HG03469 (cell line): ENCODE results near the gene CASP5.
"Not testable (repeated sequence)": the region's sequence is repeated elsewhere in the genome, so short reads cannot be mapped to it uniquely, and the experiment has no call there.

ENCODE experiments used
- ATAC-seq: cut with Tn5 transposase; IDR thresholded peaks from one replicate; pipeline ENCODE4 v1.9.1; 2021; ENCODE audit warnings: mild to moderate bottlenecking, moderate library complexity, moderate number of reproducible peaks; ENCODE audit not compliant: unreplicated experiment

CASP5 gene

GRCh38 chr11:105023003-105023402, at the start of gene CASP5:
CASP5 (minus strand) TSS chr11:105023168; CDS start chr11:105023136, 32 bp downstream.
- no peak for ATAC-seq

GRCh38 chr11:105072080-105072479, 49.1 kb upstream of the CASP5 start:
- ATAC-seq: not testable (repeated sequence)

GRCh38 chr11:105071089-105071732, 48.2 kb upstream of the CASP5 start:
- ATAC-seq: no peak

GRCh38 chr11:105070306-105070705, 47.3 kb upstream of the CASP5 start:
- no peak for ATAC-seq

- ATAC-seq: not testable (repeated sequence)
These were observed 46.8 kb upstream of the CASP5 start for GRCh38 chr11:105069749-105070148.

GRCh38 chr11:105063245-105063941, 40.4 kb upstream of the CASP5 start:
- ATAC-seq: not testable (repeated sequence)

GRCh38 chr11:105057432-105057831, 34.5 kb upstream of the CASP5 start:
- ATAC-seq: no peak

- no peak for ATAC-seq
These were observed 33.5 kb upstream of the CASP5 start for GRCh38 chr11:105056446-105056845.

GRCh38 chr11:105054723-105055493, 31.9 kb upstream of the CASP5 start:
- ATAC-seq: no peak

GRCh38 chr11:105052487-105052886, 29.5 kb upstream of the CASP5 start:
- no peak for ATAC-seq

- no peak for ATAC-seq
These were observed 28.6 kb upstream of the CASP5 start for GRCh38 chr11:105051559-105051958.

GRCh38 chr11:105049481-105049880, 26.5 kb upstream of the CASP5 start:
- no peak for ATAC-seq

GRCh38 chr11:105046898-105047579, 24.1 kb upstream of the CASP5 start:
- ATAC-seq: no peak

GRCh38 chr11:105045676-105046296, 22.8 kb upstream of the CASP5 start:
- no peak for ATAC-seq

- ATAC-seq: peak; percentile 98
These were observed 21.9 kb upstream of the CASP5 start, which contains the start of gene CARD16 for GRCh38 chr11:105044557-105045524. CARD16 (minus strand) TSS chr11:105045335; CDS start chr11:105045297, 38 bp downstream.

- ATAC-seq: no peak
These were observed 19.2 kb upstream of the CASP5 start for GRCh38 chr11:105042178-105042577.

- no peak for ATAC-seq
These were observed 17.7 kb upstream of the CASP5 start for GRCh38 chr11:105040703-105041102.

GRCh38 chr11:105034813-105035620, 12.0 kb upstream of the CASP5 start, which contains the start of gene CASP1:
CASP1 (minus strand) TSS chr11:105035144; CDS start chr11:105035113, 31 bp downstream.
- ATAC-seq: peak; percentile 92
